ENCODE measurements around the gene SRSF8.
"Not testable (repeated sequence)": the region's sequence is repeated elsewhere in the genome, so short reads cannot be mapped to it uniquely, and the experiment has no call there.

SRSF8 gene

GRCh38 chr11:95066716-95067038 lies at the start of gene SRSF8:
SRSF8 (plus strand) TSS chr11:95066919; CDS start chr11:95067227, 308 bp downstream.
- no peak for DNase-seq

GRCh38 chr11:95021468-95021867 lies 45.3 kb upstream of the SRSF8 start:
- DNase-seq: not testable (repeated sequence)

GRCh38 chr11:95024958-95025357 lies 41.8 kb upstream of the SRSF8 start, which contains the start of gene KDM4E:
KDM4E (plus strand) TSS chr11:95025258; CDS start chr11:95025558, 300 bp downstream.
- DNase-seq: no peak

DNA sequence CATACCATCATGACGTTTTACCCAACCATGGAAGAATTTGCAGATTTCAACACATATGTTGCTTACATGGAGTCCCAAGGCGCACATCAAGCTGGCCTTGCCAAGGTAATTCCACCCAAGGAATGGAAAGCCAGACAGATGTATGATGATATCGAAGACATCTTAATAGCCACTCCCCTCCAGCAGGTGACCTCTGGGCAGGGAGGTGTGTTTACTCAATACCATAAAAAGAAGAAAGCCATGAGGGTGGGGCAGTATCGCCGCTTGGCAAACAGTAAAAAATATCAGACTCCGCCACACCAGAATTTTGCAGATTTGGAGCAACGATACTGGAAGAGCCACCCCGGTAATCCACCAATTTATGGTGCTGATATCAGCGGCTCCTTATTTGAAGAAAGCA lies 41.1 kb upstream of the SRSF8 start:
- not testable (repeated sequence) for DNase-seq

GRCh38 chr11:95028357-95028756 lies 38.4 kb upstream of the SRSF8 start:
- no peak for DNase-seq

DNA sequence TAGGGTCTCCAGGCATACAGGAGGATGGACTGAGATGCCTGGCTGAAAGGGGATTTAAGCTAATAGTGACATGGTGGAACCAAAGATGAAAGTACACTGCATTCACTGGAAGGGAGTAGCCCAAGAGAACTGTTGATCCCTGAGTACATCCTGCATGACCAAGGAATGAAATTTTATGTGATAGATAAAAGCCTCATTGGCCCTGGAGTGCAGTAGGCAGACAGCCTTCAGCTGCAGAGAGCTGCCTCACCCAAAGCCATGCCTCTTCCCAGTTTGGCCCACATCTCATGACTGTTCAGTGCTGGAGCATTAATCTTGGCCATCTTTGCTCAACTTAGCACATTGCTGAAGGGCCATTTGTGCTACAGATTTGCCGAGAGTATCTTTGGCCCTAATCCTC lies 33.7 kb upstream of the SRSF8 start:
- no peak for DNase-seq

DNA sequence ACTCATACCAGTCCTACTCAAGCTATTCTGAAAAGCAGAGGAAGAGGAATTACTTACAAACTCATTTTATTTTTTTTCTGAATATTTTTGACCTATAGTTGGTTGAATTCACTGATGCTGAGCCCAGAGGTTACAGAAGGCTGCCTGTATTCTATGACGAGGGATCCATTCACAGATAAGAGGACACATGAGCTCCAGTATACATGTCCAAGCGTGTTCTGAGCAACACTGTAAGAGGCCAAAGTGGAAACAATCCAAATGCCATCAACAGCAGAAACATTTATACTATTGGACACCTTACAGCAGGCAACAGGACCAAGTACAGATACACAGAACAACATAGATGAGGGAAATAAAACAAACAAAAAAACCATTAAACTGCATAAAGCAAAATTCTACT lies 31.4 kb upstream of the SRSF8 start:
- no peak for DNase-seq

- peak; percentile 17 for DNase-seq
Observed at GRCh38 chr11:95037356-95038035, 29.2 kb upstream of the SRSF8 start.

DNA sequence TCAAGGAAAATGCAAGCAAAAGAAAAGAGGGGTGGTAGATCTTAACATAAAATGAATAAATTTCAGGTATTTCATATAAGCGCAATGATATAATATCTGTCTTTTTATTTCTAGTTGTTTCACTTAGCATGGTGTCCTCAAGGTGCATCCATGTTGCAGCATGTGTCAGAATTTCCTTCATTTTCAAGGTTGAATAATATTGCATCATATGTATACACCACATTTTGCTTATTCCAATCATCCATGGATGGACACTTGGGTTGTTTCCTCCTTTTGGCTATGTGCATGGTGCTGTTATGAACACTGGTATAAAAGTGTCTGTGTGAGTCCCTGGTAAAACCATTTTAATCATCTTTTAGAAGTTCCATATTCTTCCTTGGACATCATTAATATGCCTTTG lies 24.5 kb upstream of the SRSF8 start:
- no peak for DNase-seq

GRCh38 chr11:95042906-95043305 lies 23.8 kb upstream of the SRSF8 start:
- DNase-seq: no peak

DNA sequence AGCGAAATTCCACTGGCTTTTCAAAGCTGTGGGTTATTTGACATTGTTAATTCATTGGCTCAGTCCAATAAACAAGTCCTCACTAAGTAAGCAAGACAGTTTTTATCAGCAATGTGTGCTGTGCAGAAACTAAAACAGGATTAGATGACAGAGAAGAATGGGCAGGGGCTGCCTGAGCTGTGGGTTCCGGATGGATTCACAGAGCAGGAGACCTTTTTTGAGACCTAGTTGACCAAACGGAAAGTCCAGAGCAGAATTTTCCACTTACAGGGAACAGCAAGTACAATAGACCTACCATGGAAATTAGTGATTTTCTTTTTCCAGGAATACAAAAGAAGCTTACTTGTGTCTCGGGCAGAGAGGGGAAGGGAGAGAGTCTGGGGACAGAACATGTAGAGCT lies 22.7 kb upstream of the SRSF8 start:
- no peak for DNase-seq

- DNase-seq: no peak
Observed at GRCh38 chr11:95045812-95046211, 20.9 kb upstream of the SRSF8 start.

- DNase-seq: not testable (repeated sequence)
Observed at GRCh38 chr11:95049122-95049521, 17.6 kb upstream of the SRSF8 start, which contains the start of gene KDM4F. KDM4F (plus strand) TSS chr11:95049422.

GRCh38 chr11:95050595-95051202 lies 16.0 kb upstream of the SRSF8 start:
- no peak for DNase-seq

DNA sequence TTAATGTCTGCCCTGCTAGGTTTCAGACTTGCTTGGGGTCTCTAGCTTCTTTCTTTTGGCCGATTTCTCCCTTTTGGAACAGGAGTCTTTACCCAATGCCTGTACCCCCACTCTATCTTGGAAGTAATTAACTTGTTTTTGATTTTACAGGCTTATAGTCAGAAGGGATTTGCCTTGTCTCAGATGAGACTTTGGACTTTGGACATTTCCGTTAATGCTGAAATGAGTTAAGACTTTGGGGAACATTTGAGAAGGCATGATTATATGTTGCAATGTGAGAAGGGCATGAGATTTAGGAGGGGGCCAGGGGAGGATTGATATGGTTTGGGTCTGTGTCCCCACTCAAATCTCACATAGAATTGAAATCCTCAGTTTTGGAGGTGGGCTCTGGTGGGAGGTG lies 12.4 kb upstream of the SRSF8 start:
- no peak for DNase-seq

- no peak for DNase-seq
Observed at GRCh38 chr11:95055283-95055897, 11.3 kb upstream of the SRSF8 start.

GRCh38 chr11:95057959-95058358 lies 8.8 kb upstream of the SRSF8 start:
- DNase-seq: no peak

DNA sequence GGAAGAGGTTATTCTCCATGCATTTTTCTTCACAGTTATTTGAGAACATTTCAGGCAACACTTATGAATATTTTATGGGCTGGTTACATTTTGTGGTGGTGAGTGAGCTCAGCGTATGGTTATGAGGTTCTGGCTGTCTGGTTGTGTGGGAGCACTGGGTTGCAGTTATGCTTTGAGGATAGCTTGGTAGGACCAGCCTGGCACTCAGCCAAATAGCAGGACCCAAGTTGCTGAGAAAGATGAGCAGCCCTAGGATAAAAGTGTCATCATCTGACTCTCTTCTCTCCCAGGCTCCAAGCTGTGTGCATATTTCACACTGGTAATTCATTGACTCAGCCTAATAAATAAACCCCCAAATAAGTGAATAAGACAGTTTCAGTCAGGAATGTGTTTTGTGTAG lies 8.1 kb upstream of the SRSF8 start:
- peak; percentile 47 for DNase-seq

DNA sequence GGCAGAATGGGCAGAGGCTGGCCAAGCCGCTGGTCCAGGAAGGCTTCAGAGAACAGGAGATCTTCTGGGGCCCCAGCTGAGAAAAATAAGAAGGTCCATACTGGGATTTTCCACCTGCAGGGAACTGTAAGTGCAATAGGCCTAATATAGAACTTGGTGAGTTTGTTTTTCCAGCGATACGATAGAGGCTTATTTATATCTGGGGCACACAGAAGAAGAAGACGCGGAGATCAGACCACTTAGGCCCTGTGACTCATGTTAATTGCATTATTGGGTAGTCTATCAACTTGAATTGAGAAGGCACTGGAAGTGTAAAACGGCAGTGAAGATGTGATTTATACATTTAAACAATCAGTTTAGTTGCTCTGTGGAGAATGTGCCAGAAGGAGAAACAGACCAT lies 7.7 kb upstream of the SRSF8 start:
- DNase-seq: no peak

DNA sequence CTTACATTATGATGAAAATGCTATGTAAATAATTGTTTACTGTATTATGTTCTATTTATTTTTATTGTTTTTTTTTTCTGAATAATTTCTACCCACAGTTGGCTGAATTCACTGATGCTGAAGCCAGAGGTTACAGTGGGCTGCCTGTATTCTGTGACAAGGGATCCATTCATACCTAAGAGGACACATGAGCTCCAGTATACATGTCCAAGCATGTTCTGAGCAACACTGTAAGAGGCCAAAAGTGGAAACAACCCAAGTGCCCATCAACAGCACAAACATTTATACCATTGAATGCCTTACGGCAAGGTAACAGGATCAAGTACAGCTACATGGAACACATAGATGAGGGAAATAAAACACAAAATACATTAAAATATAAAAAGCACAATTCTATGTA lies 1.4 kb upstream of the SRSF8 start:
- no peak for DNase-seq

DNA sequence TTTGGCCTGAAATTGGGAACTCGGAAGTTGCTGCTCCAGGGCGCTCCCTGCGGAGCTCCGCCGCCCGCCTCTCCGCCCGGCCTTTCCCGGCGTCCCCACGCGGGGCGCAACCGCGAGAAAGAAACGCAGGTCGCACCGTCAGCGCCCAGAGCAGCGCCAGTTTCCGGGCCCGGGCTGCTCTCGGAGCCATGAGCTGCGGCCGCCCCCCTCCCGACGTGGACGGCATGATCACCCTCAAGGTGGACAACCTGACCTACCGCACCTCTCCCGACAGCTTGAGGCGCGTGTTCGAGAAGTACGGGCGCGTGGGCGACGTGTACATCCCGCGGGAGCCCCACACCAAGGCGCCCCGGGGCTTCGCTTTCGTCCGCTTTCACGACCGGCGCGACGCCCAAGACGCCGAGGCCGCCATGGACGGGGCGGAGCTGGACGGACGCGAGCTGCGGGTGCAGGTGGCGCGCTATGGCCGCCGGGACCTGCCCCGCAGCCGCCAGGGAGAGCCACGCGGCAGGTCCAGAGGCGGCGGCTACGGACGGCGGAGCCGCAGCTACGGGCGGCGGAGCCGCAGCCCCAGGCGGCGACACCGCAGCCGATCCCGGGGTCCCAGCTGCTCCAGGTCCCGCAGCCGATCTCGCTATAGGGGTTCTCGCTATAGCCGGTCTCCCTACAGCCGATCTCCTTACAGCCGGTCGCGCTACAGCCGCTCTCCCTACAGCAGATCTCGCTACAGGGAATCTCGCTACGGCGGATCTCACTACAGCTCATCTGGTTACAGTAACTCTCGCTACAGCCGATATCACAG lies 521 bp downstream of the SRSF8 start:
- DNase-seq: peak; percentile 79

DNA sequence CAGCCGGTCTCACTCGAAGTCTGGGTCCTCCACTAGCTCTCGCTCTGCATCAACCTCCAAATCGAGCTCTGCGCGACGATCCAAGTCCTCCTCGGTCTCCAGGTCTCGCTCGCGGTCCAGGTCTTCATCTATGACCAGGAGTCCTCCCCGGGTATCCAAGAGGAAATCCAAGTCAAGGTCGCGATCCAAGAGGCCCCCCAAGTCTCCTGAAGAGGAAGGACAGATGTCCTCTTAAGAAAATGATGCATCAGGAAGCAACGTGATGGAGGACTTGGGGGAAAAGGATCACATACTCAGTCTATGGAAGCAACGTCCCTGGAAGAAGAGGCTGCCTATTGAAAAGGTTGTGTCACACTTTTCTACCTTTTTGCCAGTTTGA lies 1.1 kb downstream of the SRSF8 start:
- DNase-seq: no peak

GRCh38 chr11:95068549-95068948 lies 1.8 kb downstream of the SRSF8 start:
- DNase-seq: peak; percentile 91

- DNase-seq: no peak
Observed at GRCh38 chr11:95070471-95070870, 3.8 kb downstream of the SRSF8 start.

Measured in fibroblast of skin of right biceps (primary cell).